ENCODE results near the gene OSBPL2.

- TF ChIP-seq, protein P1, sequence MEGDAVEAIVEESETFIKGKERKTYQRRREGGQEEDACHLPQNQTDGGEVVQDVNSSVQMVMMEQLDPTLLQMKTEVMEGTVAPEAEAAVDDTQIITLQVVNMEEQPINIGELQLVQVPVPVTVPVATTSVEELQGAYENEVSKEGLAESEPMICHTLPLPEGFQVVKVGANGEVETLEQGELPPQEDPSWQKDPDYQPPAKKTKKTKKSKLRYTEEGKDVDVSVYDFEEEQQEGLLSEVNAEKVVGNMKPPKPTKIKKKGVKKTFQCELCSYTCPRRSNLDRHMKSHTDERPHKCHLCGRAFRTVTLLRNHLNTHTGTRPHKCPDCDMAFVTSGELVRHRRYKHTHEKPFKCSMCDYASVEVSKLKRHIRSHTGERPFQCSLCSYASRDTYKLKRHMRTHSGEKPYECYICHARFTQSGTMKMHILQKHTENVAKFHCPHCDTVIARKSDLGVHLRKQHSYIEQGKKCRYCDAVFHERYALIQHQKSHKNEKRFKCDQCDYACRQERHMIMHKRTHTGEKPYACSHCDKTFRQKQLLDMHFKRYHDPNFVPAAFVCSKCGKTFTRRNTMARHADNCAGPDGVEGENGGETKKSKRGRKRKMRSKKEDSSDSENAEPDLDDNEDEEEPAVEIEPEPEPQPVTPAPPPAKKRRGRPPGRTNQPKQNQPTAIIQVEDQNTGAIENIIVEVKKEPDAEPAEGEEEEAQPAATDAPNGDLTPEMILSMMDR (IDR thresholded peaks at IDR 0.05): no peak
- TF ChIP-seq POLR2A (IDR thresholded peaks at IDR 0.05): no peak
Observed at GRCh38 chr20:62208795-62209755, 29.2 kb upstream of the OSBPL2 start.
